Suprapubic skin (tissue), 3 donors: ENCODE results near the gene TBC1D1.

Experiments used
- POLR2AphosphoS5 ChIP-seq, 3 donors: sonication (generic); formaldehyde crosslinking; IDR thresholded peaks; one replicate each; pipeline ENCODE4 v1.6.1; 2017; ENCODE audit warnings: antibody characterized with exemption in 3 of 3
- TF ChIP-seq, protein P1 (sequence below), 2 donors: fragments of 200-600 bp in 1 of 2; fragments of 450-650 bp in 1 of 2; sonication (generic) in 1 of 2; IDR thresholded peaks; one replicate each; pipeline ENCODE4 v1.5.1; 2016 to 2019; ENCODE audit warnings: antibody characterized with exemption in 2 of 2, mild to moderate bottlenecking in 1 of 2, moderate library complexity in 1 of 2

DNA sequence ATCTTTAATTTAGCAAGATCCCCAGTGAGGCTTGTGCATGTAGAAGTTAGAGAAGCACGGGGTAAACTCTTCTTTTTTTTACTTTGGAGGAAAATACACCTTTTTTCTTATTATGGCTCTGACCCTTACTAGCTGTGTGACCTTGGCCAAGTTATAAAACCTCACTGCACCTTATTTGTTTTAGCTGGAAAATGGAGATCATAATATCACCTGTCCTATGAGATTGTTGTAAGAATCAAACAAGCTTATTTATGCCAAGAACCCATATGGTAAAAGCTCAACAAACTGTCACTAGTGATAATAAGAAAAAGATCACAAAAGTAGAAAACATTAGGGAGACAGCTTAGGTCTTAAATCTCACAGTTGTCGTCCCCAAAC lies 196.0 kb downstream of the TBC1D1 start:
- TF ChIP-seq, protein P1, sequence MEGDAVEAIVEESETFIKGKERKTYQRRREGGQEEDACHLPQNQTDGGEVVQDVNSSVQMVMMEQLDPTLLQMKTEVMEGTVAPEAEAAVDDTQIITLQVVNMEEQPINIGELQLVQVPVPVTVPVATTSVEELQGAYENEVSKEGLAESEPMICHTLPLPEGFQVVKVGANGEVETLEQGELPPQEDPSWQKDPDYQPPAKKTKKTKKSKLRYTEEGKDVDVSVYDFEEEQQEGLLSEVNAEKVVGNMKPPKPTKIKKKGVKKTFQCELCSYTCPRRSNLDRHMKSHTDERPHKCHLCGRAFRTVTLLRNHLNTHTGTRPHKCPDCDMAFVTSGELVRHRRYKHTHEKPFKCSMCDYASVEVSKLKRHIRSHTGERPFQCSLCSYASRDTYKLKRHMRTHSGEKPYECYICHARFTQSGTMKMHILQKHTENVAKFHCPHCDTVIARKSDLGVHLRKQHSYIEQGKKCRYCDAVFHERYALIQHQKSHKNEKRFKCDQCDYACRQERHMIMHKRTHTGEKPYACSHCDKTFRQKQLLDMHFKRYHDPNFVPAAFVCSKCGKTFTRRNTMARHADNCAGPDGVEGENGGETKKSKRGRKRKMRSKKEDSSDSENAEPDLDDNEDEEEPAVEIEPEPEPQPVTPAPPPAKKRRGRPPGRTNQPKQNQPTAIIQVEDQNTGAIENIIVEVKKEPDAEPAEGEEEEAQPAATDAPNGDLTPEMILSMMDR (IDR thresholded peaks at IDR 0.05): no peak
- TF ChIP-seq POLR2AphosphoS5 (IDR thresholded peaks at IDR 0.05): no peak
